Measurements from ENCODE around the gene VPS11.

- TF ChIP-seq CTCF (IDR thresholded peaks at IDR 0.05), result no peak
- TF ChIP-seq POLR2A (IDR thresholded peaks at IDR 0.05), result peak; percentile 31 to 77
Measured at GRCh38 chr11:119121008-119121810, 53.6 kb downstream of the VPS11 start, which contains the start of gene HINFP.
